ENCODE results near the gene NR2F1.

NR2F1 gene

DNA sequence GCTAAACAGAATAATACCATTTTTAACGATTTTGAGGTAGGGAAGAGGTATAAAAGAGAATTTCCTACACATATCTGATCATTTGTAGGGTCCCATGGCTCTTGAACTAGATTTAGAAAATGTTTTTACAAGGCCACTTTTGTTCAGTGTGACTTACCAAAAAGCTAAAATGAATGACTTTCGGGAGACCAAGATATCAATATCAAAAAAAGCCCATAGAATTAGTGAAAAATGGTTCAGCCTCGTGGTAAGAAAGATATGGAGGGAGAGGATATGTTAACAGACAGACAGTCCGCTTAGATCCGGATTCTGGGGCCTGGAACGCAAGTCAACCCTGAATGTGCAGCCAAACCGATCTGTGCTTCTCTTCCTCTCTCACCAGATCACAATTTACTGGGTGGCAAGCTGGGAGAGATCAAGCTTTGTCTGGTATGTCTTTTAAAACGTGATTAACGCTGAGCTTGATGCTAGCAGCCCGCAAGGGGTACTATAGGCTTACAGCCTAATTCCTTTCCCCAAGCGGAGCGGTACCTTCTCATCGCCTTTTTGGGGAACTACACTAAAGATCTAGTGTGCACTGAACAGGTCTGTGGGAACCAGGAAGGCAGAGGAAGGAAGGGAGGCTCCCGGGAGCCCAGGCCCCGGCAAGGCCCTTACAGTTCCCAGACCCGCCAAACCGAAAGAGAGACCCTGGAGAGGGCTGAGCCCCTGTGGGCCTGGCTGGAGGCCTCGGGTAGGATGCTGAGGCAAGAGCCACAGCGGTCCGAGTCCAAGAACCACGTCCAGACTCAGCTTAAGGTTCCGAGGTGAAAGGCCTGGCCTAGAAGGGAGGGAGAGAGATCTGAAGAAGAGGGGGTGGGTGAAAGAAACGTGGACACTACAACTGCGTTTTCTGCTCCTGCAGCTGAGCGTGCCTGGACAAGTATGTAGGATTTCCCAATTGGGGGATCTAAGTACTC, 4.9 kb upstream of the NR2F1 start:
- DNase-seq: no peak

DNA sequence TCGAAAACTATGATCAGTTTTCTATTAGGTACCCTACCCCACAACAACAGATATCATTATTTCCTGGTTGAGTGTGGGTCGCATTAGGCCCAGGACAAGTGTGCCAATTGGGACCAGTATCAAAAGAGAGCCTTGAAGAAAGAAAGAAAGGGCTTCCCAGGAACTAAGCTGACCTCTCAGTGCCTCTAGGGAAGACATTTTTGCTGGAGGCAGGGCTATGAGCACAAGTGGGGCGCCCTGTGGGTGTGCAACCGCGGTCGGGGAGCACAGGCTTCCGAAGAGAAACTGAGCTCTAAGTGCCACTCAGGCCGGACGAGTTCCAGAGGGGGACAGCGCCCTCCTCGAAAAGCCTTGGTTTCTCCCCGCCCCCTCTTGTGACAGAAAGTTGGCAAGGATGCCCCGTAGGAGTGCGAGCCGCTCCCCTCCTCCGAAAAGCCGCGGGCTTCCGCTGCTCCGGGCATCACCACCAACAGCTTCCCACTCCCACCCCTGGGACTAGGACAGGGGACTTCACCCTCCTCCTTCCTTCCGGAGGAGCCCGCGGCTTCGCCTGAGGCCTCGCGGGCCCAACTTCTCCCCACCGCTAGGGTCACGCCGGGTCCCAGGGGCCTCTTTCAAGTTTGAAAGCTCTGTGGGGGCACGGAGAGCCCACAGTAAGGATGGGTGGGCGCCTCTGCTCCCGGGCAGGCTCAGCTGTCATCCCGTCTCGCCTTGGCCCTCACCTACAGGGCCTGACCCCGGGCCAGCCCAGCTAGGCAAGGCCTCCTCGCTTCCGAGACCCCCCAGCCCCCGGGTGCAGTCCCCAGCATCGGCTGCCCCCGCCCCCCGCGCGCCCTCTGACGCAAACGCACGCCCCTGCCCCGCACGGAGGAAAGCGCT, 4.0 kb upstream of the NR2F1 start:
- DNase-seq: no peak

DNA sequence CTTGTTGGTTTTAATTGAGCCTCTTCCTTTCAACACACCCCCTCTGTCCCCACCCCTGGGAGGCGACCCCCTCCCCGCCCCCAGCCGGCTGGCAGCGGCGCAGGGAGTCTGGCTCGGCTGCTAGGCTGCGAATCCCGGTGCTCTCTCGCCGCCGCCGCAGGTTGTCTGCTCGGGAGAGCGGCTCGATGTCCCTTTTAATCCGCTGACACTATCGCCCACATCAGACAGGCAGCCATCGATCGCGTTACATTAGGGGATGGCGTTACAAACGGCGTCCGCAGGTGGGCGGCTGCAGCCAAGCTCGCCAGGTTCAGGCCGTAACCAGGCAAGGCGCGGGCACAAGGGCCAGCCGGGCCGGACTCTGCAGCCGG, 3.3 kb upstream of the NR2F1 start:
- DNase-seq: no peak

DNA sequence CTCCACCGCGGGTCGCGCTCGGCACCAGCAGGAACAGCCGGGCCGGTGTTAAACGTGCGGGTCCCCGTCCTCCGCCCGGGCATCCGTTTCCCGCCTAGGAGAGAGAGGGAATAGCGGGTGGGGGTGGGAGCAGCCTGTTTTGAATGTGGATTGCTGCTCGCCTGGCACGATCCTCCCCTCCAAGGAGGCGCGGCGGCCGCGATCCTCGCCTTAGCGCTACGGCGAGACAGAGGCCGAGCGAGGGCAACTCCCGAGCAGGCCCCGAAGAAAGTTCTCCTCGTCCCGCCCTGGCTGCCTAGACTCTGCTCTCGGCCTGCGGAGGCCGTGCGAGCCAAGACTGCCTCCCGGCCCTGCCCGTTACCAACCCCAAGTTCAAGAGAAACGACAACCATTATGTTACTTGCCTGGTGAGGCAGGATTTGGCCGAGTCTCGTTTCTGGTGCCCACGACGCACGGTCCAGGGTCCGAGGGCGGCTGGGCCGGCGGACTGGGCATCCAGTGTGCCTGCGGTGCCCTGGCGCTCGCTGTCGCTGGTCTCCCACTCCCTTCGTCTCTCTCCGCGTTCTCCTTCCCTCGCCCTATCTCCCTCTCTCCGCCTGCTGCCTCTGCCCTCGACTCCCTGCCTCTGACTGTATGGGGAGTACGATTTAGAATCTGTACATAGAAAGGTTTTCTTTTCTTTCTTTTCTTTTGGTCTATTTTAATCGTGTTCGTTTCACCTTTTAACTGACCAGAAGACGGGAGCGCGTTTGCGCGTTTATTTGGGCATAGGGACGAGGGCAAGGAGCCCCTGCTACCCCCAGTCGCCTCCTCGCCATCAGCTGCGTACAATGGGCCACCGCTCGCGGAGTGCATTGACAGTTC, 2.7 kb upstream of the NR2F1 start:
- DNase-seq: peak; percentile 69

DNA sequence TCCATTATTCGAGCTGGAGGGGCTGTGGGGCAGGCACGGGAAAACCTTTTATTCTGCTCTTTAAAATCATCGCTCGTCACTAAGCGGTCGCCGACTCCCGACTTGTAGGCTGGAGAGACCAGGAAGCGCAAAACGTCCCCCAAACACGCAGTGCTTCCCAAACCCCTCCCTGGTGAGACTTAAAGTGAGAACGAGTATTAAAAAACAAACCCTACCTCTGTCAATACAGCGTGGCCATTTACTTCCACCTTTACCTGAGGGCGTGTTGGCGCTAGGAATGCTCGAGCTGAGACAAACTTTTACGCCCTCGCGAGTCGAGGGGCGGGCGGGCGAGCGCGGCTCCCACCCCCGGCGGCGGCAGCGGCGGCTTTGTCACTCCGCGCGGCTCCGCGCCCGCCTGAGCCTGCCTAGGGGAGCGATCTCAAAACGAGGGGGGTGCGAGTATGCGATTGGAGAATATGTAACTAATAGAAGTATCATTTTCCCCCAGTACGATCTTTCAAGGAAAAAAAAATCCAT, 2.0 kb upstream of the NR2F1 start, which contains the start of gene NR2F1-AS1:
NR2F1-AS1 (minus strand) TSS at position 293 of the 519 bp plus-strand sequence.
- DNase-seq: peak; percentile 69

DNA sequence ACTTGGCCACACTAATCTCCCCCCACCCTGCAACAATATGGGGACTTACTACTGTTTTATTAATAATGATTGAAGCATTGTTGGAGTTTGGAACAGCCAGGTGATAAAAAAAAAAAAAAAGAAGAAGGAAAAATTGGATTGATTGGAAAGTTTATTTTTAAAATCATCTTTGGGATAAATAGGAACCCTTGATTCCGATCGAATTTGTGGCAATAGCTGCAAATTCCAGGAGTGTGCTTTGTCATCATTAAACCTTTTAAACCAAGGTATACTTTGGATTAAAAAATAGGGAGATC, 907 bp upstream of the NR2F1 start:
- DNase-seq: no peak

DNA sequence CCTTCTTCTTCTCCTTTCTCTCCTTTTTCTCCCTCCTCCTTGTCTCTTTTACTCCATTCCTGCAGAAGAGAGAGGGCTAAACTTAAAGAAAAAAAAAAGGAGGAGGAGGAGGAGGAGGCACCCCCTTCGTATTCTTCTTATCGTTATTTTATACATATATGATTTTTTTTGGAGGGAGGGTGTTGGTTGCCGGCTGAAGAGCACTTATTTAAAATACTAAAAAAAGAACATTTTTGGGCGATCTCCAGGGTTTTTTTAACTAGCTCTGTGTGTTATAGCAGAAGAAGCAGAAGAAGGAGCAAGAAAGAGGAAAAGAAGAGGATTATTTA, 381 bp downstream of the NR2F1 start:
- no peak for DNase-seq

DNA sequence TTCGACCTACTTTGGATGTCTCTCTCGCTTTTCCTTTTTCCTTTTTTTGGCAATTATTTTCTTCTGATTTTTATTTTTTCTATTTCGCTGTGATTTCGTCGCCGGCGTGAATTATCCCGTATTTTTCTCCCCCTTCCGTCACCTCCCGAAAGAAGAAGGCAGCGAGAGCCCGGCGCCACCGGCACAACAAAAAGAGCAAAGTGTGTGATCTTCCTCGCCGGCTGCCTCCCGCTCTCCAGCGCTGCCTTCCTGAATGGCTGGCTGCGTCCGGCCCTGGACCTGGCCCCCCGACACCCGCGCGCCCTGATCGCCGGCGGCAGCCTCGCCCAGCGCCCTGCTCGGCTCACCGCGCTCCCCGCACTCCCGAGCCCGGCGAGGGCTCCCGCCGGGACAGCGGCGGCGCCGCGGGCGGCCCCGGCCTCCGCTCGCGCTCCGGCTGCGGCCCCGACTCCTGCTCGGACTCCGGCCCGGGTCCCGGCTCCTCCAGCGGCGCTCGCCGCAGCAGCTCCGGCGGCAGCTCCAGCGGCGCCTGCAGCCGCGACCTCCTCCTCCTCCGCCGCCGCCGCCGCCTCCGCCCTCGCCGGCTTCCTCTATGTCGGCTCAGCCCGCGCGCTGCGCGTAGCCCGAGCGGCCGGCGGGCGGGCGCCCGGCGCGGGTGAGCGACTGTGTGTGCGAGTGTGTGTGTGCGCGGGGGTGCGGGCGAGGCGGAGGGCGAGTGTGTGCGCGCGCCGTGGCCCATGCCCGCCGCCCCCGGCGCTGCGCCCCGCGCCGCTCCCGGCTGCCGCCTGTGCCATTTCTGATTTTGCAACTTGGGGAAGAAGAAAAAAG, 960 bp downstream of the NR2F1 start:
- no peak for DNase-seq

DNA sequence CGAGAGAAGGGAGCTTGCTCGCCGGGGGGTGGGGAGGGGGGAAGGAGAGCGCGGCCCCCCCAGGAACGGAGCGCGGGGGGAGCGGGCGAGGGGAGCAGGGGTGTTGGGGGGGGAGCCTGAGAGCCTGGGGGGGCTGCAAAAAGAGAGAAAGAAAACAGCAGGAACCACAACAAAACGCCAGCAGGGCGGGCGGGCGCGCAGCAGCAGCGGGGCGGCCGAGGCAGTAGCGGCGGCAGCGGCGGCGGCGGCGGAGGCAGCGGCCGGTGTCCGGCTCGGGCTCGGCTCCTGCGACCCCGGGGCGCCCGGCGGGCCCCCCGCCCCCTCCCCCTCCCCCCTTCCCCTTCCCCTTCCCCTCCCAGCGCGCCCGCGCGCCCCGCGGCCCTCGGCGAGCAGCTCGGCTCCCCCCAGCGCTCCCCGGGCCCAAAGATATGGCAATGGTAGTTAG, 1.6 kb downstream of the NR2F1 start:
- no peak for DNase-seq

DNA sequence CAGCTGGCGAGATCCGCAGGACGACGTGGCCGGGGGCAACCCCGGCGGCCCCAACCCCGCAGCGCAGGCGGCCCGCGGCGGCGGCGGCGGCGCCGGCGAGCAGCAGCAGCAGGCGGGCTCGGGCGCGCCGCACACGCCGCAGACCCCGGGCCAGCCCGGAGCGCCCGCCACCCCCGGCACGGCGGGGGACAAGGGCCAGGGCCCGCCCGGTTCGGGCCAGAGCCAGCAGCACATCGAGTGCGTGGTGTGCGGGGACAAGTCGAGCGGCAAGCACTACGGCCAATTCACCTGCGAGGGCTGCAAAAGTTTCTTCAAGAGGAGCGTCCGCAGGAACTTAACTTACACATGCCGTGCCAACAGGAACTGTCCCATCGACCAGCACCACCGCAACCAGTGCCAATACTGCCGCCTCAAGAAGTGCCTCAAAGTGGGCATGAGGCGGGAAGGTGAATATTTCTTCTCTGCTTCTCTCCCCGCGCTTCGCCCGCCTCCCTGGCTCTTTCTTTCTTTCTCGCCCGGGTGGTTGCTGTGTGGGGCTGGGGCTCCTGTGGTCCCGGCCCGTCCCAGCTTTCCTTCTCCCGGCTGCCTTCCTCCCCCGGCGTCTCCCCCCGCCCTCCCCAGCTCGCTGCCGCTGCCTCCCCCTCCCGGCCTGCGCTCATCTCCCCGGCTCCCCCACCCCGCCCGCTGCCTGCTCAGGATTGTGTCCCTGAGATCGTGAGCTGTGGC, 2.2 kb downstream of the NR2F1 start:
- no peak for DNase-seq

DNA sequence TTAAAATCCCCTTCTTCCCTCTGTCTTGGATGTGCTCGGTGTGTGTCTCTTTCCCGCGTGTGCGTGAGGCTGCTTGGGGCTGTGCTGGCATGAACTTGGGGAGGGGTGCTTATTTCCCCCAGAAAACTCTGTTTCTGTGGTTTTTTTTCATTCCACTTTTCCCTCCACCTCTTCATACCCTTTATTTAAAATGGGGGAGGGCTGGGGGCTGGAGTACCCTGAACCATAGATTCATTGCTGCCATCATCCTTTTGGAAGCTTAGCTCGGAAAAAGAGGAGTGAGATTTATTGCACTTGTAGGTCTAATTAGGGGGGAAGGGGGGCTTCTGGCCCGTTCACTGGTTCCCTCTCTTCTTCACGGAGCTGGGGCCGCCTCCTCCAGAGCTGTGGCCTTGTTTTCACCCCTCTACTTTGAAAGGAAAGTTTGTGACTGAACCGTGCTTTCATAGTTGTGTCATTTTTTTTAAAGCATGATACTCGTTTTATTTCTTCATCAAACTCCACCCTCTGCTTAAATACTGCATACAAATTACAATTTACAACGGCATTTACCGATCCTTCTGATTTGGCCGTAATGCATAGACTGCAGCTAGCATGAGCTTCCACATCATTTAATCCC, 2.9 kb downstream of the NR2F1 start:
- no peak for DNase-seq

DNA sequence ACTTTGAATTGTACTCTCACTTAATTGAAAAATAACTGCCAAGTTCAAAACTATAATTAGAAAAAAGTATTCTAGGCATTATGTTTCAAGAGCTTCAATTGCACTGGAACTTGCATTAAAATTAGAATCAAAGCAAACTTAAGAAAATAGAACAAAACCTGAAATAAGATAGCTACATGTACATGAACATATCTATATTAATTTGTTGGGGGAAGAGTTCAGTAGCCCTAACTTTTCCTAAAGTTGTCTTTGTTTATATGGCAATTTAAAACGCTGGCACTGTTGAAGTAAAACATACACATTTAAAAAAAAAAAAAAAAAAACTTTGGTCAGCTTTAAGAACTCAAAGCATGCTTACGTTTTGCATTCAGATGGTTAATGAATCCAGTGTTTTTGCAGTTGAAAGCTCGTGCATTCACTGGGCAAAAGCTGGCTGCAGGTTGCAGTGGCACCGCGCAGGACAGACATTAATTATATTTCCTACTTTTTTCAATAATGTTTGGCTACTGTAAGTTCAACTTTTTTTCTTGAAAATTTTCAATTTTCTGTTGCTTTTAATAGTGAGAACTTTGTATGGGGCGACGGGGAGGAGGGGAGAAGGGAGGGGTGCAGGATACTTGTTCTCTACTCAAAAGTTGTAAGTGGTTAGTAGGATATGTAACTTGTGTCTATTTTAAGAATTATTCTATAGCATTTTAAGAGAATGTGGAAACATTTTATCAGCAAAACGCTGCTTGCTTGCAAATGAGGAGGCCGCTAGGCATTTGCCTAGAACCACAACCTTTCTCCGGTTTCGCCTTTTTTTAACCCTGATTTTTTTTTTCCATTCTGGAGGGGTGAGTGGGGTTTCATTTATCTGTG, 3.9 kb downstream of the NR2F1 start:
- no peak for DNase-seq

DNA sequence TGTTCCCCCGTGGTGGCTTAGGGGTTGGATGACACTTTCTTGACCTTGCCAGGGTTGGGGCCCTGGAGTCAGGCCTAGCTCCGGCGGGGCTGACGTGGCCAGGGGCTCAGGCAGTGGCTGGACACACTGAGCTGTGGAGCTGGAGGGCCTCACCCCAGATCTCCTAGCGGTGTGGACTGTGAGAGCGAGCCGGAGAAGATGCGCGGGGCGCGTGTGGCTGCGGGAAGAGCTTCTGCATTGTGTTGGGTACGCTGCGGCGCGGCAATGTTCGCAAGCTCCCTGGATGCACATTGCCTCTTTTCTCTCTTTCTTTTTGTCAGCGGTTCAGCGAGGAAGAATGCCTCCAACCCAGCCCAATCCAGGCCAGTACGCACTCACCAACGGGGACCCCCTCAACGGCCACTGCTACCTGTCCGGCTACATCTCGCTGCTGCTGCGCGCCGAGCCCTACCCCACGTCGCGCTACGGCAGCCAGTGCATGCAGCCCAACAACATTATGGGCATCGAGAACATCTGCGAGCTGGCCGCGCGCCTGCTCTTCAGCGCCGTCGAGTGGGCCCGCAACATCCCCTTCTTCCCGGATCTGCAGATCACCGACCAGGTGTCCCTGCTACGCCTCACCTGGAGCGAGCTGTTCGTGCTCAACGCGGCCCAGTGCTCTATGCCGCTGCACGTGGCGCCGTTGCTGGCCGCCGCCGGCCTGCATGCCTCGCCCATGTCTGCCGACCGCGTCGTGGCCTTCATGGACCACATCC, 4.8 kb downstream of the NR2F1 start:
- no peak for DNase-seq

DNA sequence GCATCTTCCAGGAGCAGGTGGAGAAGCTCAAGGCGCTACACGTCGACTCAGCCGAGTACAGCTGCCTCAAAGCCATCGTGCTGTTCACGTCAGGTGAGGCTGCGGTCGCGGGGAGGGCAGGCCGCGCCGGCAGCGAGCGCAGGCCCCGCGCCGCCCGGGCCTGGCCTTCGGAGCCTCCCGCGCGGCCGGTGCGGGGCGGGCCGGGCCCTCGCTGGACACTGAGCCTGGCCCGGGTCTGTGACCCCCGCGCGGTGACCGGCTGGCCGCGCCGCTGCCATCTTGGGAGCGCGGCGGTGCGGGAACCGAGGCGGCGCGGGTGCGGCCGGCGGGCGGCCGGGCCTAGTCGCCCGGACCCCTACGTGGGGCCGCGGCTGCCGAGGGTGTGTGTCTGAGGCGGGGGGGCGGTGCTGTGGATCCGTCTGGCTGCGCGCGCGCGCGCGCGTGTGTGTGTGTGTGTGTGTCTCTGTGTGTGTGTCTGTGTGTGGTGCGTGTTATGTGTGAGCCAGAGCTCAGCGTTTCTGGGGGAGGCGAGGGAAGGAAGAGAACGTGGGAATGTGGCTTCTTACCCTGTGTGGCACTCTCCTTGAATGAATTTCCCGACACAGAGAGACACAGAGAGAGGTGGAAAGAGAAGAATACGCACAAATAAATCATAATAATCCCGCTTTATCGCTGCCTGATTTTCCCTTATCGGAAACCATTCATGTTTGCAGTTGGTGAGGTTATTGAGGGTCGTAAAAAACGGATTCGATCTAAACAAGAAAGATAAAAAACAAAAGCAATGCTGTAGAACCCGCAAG, 5.5 kb downstream of the NR2F1 start:
- DNase-seq: no peak

DNA sequence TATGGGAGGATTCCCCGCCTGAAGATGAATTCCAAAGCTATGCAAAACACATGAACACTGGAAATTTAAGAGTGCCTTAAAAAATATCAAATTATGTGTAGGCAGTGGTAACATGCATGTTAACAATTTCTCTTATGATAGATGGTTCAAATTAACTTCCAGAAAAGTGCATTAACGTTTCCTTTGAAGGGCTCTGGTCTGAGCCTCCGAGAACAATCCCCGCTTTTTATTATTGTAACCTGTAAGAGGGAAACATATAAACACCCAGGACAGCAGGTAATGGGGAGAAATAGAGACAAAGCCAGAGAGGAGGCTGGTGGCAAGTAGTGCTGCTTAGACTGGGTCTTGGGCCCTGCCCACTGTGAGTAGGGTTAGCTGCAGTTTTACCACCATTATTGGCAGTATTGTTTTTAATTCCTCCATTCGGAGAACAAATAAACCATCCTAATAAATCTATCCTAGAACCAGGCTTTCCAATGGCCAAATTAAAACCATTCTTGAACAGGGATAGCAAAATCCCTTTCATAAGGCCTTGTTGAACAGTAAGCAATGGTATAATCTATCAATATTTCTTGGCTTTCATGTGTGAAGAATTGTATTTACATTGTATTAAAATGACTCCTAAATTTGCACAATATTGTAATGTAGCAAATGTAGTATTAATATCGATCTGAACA, 6.3 kb downstream of the NR2F1 start:
- no peak for DNase-seq

DNA sequence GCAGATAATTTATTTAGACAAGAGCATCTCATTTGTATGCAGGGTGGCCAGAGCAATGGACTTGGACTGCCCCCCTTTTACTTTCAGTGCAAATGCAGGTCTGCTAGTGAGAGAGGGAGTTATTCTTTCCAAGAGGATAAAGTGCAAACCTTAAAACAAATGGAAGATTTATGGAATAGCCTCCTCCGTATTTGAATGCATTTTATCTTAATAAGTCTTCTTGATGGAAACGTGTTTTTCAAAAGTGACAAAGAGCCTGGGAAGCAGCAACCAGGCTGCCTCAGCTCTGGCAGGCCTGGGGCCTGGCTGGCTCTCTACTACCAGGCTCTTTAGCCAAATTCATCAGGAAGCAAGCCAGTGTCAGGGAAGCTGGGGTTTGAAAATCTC, 6.8 kb downstream of the NR2F1 start:
- DNase-seq: no peak

DNA sequence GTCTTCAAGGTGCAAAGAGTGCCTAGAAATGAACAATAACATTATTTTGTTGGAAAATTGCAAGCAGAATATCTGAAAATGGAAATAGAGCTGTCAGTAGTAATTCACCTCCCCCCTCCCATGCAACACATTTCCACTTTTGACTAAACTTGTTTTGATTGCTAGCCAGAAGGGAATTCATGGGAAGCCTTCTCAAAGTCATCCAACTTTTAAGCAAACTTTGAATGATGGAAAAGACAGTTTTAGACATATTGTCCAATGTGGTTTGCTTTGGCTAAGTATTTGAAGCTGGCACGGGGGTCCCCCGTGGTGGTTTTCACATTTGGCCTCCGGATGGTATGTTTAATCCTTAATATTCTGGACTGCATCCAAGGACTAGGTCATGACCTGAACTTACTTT, 7.5 kb downstream of the NR2F1 start:
- no peak for DNase-seq
